ENCODE results near the gene MOCS3. TPM values are rescaled to one million over a fixed set of nuclear protein-coding genes. Genes with fewer than 3 reads are reported as not detected.

Gene MOCS3
- total RNA-seq, 2 donors from 2014 or later, result 2.9 to 3.1 TPM

DNA sequence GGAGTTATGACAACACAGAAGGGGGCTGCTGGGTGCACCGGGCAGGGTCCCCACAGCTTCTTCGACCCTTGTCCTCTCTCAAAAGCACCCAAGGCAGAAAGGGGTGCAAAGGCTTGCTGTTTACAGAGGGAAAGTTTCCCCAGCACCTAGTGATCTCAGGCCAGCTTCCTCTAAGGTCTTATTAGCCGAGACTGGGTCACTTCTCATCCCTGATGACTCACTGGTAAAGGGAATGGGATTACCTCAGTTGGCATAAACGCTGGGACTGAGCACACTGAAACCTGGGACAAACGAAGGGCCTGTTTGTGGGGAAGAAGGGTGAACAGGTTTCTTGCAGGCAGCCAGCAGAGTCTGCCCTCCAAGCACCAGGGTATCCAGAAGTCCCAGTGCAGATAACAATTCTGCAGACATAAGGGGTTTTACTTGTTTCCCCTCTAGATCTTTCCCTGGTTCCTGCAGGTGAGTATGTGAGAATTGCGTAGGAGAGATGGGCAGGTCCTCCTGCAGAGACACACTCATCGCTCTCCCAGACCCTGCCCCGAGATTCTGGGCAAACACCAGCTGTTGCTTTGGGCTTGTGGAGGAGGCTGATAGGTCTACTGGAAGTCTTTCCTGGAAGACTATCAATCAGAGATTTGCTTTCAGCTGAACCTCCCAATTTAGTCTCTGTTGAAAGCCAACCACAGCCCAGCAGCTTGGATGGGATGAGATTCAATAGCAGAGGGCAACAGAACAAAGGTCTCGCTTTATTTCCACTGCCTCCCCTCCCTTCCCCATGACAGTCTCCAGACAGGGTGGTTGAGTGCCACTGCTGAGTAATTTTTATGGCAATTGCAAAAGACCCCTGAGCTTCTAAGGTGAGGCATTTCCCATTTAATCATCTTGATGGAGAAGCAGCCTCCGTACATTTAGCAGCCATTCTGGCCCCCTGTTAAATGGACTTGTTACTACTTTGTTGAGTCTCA is 38.6 kb downstream of the MOCS3 start:
- Histone ChIP-seq H3K27ac (no peak overlapping the region), H3K27me3 (no peaks in the 10 kb centered on the region), H3K36me3 (no peaks in the 10 kb centered on the region), H3K9me3 (no peaks in the 10 kb centered on the region), H3K4me3 (no peak overlapping the region), H3K4me1 (no peaks in the 10 kb centered on the region)
- TF ChIP-seq, protein P1, sequence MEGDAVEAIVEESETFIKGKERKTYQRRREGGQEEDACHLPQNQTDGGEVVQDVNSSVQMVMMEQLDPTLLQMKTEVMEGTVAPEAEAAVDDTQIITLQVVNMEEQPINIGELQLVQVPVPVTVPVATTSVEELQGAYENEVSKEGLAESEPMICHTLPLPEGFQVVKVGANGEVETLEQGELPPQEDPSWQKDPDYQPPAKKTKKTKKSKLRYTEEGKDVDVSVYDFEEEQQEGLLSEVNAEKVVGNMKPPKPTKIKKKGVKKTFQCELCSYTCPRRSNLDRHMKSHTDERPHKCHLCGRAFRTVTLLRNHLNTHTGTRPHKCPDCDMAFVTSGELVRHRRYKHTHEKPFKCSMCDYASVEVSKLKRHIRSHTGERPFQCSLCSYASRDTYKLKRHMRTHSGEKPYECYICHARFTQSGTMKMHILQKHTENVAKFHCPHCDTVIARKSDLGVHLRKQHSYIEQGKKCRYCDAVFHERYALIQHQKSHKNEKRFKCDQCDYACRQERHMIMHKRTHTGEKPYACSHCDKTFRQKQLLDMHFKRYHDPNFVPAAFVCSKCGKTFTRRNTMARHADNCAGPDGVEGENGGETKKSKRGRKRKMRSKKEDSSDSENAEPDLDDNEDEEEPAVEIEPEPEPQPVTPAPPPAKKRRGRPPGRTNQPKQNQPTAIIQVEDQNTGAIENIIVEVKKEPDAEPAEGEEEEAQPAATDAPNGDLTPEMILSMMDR (IDR thresholded peaks at IDR 0.05), result no peak
- no peak for DNase-seq (ENCODE audit: low spot score)

DNA sequence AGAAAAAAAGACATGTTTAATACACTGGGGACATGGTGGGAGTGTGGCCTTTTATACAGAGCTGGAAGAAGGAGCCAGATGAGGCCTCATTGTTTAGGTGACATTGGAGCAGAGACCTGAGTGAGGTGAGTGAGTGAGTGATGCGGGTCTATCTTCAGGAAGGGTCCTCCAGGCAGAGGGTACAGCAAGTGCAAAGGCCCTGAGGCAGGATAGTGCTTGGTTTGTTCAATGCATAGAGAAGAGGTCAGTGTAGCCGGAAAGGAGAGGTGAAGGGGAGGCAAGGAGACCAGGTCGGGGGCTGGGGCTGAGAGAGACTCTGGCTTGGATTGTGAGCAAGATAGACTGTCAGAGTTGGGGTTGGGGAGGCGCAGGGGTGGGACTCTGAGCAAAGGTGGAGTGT is 40.7 kb downstream of the MOCS3 start:
- Histone ChIP-seq H3K36me3 (no peaks in the 10 kb centered on the region), H3K4me1 (no peaks in the 10 kb centered on the region), H3K27ac (no peak overlapping the region), H3K27me3 (no peaks in the 10 kb centered on the region), H3K9me3 (no peaks in the 10 kb centered on the region), H3K4me3 (no peak overlapping the region)
- DNase-seq (ENCODE audit: low spot score), result no peak
- TF ChIP-seq, protein P1 (IDR thresholded peaks at IDR 0.05), result no peak

DNA sequence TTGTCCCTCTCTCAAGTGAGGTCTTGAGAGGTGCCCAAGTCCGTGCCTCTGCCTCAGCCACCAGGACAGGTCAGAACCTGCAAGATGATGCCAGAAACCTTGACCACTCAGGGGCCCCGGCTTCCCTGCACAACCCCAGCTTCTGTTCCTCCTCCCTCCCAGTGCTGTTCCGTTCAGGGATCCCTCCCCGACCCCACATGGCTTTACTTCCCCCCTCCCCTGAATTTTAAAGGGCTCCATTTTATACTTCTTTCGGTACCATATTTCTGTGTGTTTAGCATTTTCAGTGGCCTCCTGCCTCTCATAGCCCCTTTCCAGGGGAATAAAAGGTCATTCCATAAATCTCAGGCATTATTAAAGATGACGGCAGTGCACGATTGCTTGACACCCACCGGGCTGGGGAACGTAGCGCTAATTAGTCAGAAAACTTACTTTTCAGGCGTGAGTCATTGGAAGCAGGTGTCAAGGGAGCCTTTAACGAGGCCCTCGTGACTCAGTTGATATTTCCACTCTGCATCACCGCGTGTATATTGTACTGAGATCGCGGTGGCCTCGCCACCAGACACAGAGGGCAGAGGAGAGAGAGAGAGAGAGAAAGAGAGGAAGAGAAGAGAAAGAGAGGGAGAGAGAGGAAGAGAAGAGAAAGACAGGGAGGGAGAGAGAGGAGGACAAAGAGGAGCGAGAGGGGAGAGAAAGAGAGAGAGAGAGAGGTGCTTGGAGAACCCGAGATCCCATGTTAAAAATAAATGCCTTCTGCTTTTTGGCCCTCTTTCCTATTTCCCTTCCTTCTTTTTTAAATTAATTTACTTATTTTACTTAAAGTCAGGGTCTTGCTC is 43.0 kb downstream of the MOCS3 start:
- H3K27me3 ChIP-seq, result no peaks in the 10 kb centered on the region
- H3K4me1 ChIP-seq, result no peaks in the 10 kb centered on the region
- H3K27ac ChIP-seq, result no peak overlapping the region
- no peak for DNase-seq (ENCODE audit: low spot score)
- TF ChIP-seq, protein P1 (IDR thresholded peaks at IDR 0.05), result no peak
- no peaks in the 10 kb centered on the region for H3K36me3 ChIP-seq
- H3K9me3 ChIP-seq, result no peaks in the 10 kb centered on the region
- no peak overlapping the region for H3K4me3 ChIP-seq

DNA sequence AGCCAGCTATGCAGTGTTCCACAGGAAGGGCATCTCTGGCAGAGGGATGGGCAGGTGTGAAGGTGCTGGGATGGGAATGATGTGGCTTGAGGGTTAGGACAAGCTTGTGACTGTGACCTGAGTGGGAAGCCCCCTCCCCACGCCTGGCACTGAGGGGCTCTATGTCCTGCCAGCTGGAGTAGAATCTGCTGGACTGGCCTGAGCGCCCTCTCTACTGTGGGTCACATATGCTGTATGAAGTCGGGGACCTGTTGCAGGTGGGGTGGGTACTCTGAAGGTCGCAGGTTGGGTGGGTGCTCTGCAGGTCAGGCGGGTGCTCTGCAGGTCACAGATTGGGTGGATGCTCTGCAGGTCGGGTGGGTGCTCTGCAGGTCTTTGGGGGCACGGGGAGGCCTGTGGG is 44.0 kb downstream of the MOCS3 start:
- TF ChIP-seq, protein P1 (IDR thresholded peaks at IDR 0.05), result no peak
- Histone ChIP-seq H3K27ac (no peak overlapping the region), H3K9me3 (no peaks in the 10 kb centered on the region), H3K4me3 (no peak overlapping the region), H3K27me3 (no peaks in the 10 kb centered on the region), H3K36me3 (no peaks in the 10 kb centered on the region), H3K4me1 (no peaks in the 10 kb centered on the region)
- DNase-seq (ENCODE audit: low spot score), result no peak

DNA sequence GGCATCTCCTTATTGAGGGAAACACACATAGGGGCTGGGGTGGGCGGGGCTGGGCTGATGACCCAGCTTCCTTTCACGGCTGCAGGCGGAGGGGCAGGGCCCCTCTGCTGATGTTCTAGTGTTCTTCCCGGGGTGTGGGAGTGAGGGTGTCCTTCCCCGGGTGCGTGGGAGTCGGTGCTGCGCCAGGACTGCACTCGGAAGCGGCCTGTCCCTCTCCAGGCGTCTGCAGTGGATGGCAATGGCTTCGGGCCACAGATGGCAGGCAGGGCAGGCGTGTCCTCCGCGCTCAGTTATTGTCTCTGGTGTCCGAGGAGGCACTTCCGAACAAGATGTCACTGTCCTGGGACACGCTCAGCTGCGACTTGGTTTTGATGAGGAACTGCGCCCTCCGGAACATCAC is 45.1 kb downstream of the MOCS3 start:
- Histone ChIP-seq H3K27ac (no peak overlapping the region), H3K27me3 (no peaks in the 10 kb centered on the region), H3K9me3 (no peaks in the 10 kb centered on the region), H3K4me3 (no peak overlapping the region), H3K4me1 (no peaks in the 10 kb centered on the region), H3K36me3 (no peaks in the 10 kb centered on the region)
- TF ChIP-seq, protein P1 (IDR thresholded peaks at IDR 0.05), result no peak
- DNase-seq (ENCODE audit: low spot score), result no peak
